ENCODE results near the gene RGL1.

GRCh38 chr1:183841550-183841949 is 36.6 kb downstream of the RGL1 start:
- no peak for TF ChIP-seq CTCF (IDR thresholded peaks at IDR 0.05)
- TF ChIP-seq POLR2AphosphoS5 (IDR thresholded peaks at IDR 0.05; ENCODE audit: low read depth, low read length) = no peak
